HG03280 (cell line): Measurements from ENCODE around the gene IL10RB.
"Not testable (repeated sequence)": the region's sequence is repeated elsewhere in the genome, so short reads cannot be mapped to it uniquely, and the experiment has no call there.

Experiments used
- ATAC-seq: cut with Tn5 transposase; IDR thresholded peaks from one replicate; pipeline ENCODE4 v1.9.1; 2021; ENCODE audit warnings: mild to moderate bottlenecking, moderate library complexity; ENCODE audit not compliant: unreplicated experiment

Gene IL10RB

GRCh38 chr21:33300701-33301631 lies 34.8 kb downstream of the IL10RB start:
- ATAC-seq, result no peak

GRCh38 chr21:33301632-33302002 lies 35.5 kb downstream of the IL10RB start:
- ATAC-seq, result no peak

GRCh38 chr21:33302055-33302454 lies 35.9 kb downstream of the IL10RB start:
- no peak for ATAC-seq

- ATAC-seq, result no peak
Measured at GRCh38 chr21:33302796-33303195, 36.6 kb downstream of the IL10RB start.

- no peak for ATAC-seq
Measured at GRCh38 chr21:33305344-33305671, 39.1 kb downstream of the IL10RB start.

GRCh38 chr21:33305938-33306337 lies 39.8 kb downstream of the IL10RB start:
- ATAC-seq, result no peak

GRCh38 chr21:33308586-33309490 lies 42.7 kb downstream of the IL10RB start:
- ATAC-seq, result peak; percentile 83

- ATAC-seq, result no peak
Measured at GRCh38 chr21:33309778-33310177, 43.6 kb downstream of the IL10RB start.

GRCh38 chr21:33312121-33312520 lies 46.0 kb downstream of the IL10RB start:
- ATAC-seq, result no peak

GRCh38 chr21:33313183-33313582 lies 47.0 kb downstream of the IL10RB start:
- no peak for ATAC-seq

GRCh38 chr21:33313611-33314010 lies 47.4 kb downstream of the IL10RB start:
- ATAC-seq, result no peak

- ATAC-seq, result no peak
Measured at GRCh38 chr21:33314111-33314510, 47.9 kb downstream of the IL10RB start.

- no peak for ATAC-seq
Measured at GRCh38 chr21:33315946-33316710, 50.0 kb downstream of the IL10RB start.

- no peak for ATAC-seq
Measured at GRCh38 chr21:33317145-33317544, 51.0 kb downstream of the IL10RB start.

- ATAC-seq, result no peak
Measured at GRCh38 chr21:33317786-33318486, 51.8 kb downstream of the IL10RB start.

GRCh38 chr21:33321005-33321404 lies 54.8 kb downstream of the IL10RB start:
- ATAC-seq, result not testable (repeated sequence)

- not testable (repeated sequence) for ATAC-seq
Measured at GRCh38 chr21:33323610-33324009, 57.4 kb downstream of the IL10RB start.

- ATAC-seq, result peak; percentile 86
Measured at GRCh38 chr21:33324291-33325221, 58.4 kb downstream of the IL10RB start, which contains the start of gene IFNAR1. Gene IFNAR1 (plus strand): TSS chr21:33324970. CDS start chr21:33325056, 86 bp downstream.
